ENCODE data around the gene SALL1. TPM values are rescaled to one million over a fixed set of nuclear protein-coding genes. Genes with fewer than 3 reads are reported as not detected.

The SALL1 gene
- total RNA-seq, 1 donor from 2014 or later = 0.73 TPM

- no peaks in the 10 kb centered on the region for H3K36me3 Mint-ChIP-seq (ENCODE audit: unreplicated experiment)
- H3K4me3 Mint-ChIP-seq (ENCODE audit: unreplicated experiment) = no peak overlapping the region
- no peak for DNase-seq (ENCODE audit: extremely low spot score, unreplicated experiment)
- H3K4me1 Mint-ChIP-seq (ENCODE audit: unreplicated experiment) = peaks cover 16% of the 10 kb centered on the region
- H3K27ac Mint-ChIP-seq (ENCODE audit: unreplicated experiment) = no peak overlapping the region
- no peaks in the 10 kb centered on the region for H3K9me3 Mint-ChIP-seq (ENCODE audit: unreplicated experiment)
- TF ChIP-seq CTCF (IDR thresholded peaks at IDR 0.05) = no peak
- peaks cover 60% of the 10 kb centered on the region for H3K27me3 Mint-ChIP-seq (ENCODE audit: unreplicated experiment)
Observed at GRCh38 chr16:51157698-51158097, 6.6 kb upstream of the SALL1 start.

GRCh38 chr16:51156807-51157200, 5.7 kb upstream of the SALL1 start:
- Mint-ChIP-seq H3K4me1 (ENCODE audit: unreplicated experiment) (peaks cover 17% of the 10 kb centered on the region), H3K27me3 (ENCODE audit: unreplicated experiment) (peaks cover 61% of the 10 kb centered on the region), H3K36me3 (ENCODE audit: unreplicated experiment) (no peaks in the 10 kb centered on the region), H3K4me3 (ENCODE audit: unreplicated experiment) (no peak overlapping the region), H3K9me3 (ENCODE audit: unreplicated experiment) (no peaks in the 10 kb centered on the region), H3K27ac (ENCODE audit: unreplicated experiment) (no peak overlapping the region)
- no peak for TF ChIP-seq CTCF (IDR thresholded peaks at IDR 0.05)
- DNase-seq (ENCODE audit: extremely low spot score, unreplicated experiment) = no peak

- Mint-ChIP-seq H3K36me3 (ENCODE audit: unreplicated experiment) (no peaks in the 10 kb centered on the region), H3K27me3 (ENCODE audit: unreplicated experiment) (peaks cover 64% of the 10 kb centered on the region), H3K4me3 (ENCODE audit: unreplicated experiment) (no peak overlapping the region), H3K4me1 (ENCODE audit: unreplicated experiment) (peaks cover 19% of the 10 kb centered on the region), H3K27ac (ENCODE audit: unreplicated experiment) (no peak overlapping the region), H3K9me3 (ENCODE audit: unreplicated experiment) (no peaks in the 10 kb centered on the region)
- DNase-seq (ENCODE audit: extremely low spot score, unreplicated experiment) = no peak
- TF ChIP-seq CTCF (IDR thresholded peaks at IDR 0.05) = no peak
Observed at GRCh38 chr16:51155820-51156806, 5.0 kb upstream of the SALL1 start.

GRCh38 chr16:51155199-51155607, 4.1 kb upstream of the SALL1 start:
- no peaks in the 10 kb centered on the region for H3K9me3 Mint-ChIP-seq (ENCODE audit: unreplicated experiment)
- H3K27ac Mint-ChIP-seq (ENCODE audit: unreplicated experiment) = no peak overlapping the region
- no peak for DNase-seq (ENCODE audit: extremely low spot score, unreplicated experiment)
- H3K4me1 Mint-ChIP-seq (ENCODE audit: unreplicated experiment) = peaks cover 24% of the 10 kb centered on the region
- no peak for TF ChIP-seq CTCF (IDR thresholded peaks at IDR 0.05)
- peaks cover 70% of the 10 kb centered on the region for H3K27me3 Mint-ChIP-seq (ENCODE audit: unreplicated experiment)
- H3K4me3 Mint-ChIP-seq (ENCODE audit: unreplicated experiment) = peak overlapping the region; percentile 44
- no peaks in the 10 kb centered on the region for H3K36me3 Mint-ChIP-seq (ENCODE audit: unreplicated experiment)

Data from osteocyte (in vitro differentiated cells).